Ovary (tissue), 3 donors: ENCODE results near the gene TARM1.

ENCODE experiments used
- EP300 ChIP-seq: sonication (generic); formaldehyde crosslinking; IDR thresholded peaks from one replicate; pipeline ENCODE4 v1.6.1; 2017; ENCODE audit warnings: antibody characterized with exemption
- POLR2A ChIP-seq: fragments of 450-650 bp; IDR thresholded peaks from one replicate; pipeline ENCODE4 v1.6.1; 2017; ENCODE audit warnings: antibody characterized with exemption, mild to moderate bottlenecking, moderate library complexity
- TF ChIP-seq, protein P1 (sequence below), 3 donors: fragments of 450-650 bp in 2 of 3; fragments of 200-600 bp in 1 of 3; IDR thresholded peaks; one replicate each; pipeline versions ENCODE4 v1.5.1 to v1.8.0; 2016 to 2022; ENCODE audit warnings: antibody characterized with exemption in 3 of 3, mild to moderate bottlenecking in 1 of 3
- donor health status: DM: no; HTN: no; CAD: no.

DNA sequence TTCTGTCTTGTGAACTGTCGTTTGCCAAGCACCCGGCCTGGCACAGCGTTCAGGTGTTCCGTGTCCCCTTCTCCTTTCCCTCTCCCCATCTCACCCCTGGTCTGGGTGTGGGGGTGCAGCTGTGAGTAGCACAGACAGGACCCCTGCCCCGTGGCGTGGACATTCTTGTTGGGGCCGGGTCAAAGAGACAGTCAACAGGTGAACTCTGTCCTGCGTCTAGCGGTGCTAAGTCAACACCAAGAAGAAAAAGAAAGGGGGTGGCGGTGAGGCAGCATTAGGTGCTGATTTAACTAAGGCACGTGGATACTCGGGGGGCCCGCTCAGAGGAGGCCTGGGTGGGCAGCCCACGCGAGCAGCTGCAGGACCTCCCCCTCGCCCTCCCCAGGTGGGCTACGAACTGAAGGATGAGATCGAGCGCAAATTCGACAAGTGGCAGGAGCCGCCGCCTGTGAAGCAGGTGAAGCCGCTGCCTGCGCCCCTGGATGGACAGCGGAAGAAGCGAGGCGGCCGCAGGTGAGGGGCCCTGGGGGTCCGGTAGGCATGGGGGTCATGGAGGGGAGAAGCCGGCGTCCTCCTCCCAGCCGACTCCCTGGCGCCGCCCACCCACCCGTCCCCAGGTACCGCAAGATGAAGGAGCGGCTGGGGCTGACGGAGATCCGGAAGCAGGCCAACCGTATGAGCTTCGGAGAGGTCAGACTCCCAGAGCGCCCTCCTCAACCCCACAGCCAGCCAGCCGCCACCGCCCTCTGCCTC lies 46.7 kb upstream of the TARM1 start:
- TF ChIP-seq POLR2A (no peak), EP300 (no peak)
- TF ChIP-seq, protein P1, sequence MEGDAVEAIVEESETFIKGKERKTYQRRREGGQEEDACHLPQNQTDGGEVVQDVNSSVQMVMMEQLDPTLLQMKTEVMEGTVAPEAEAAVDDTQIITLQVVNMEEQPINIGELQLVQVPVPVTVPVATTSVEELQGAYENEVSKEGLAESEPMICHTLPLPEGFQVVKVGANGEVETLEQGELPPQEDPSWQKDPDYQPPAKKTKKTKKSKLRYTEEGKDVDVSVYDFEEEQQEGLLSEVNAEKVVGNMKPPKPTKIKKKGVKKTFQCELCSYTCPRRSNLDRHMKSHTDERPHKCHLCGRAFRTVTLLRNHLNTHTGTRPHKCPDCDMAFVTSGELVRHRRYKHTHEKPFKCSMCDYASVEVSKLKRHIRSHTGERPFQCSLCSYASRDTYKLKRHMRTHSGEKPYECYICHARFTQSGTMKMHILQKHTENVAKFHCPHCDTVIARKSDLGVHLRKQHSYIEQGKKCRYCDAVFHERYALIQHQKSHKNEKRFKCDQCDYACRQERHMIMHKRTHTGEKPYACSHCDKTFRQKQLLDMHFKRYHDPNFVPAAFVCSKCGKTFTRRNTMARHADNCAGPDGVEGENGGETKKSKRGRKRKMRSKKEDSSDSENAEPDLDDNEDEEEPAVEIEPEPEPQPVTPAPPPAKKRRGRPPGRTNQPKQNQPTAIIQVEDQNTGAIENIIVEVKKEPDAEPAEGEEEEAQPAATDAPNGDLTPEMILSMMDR (IDR thresholded peaks at IDR 0.05): no peak
